HL-60 (cell line): ENCODE data around the gene TEAD4.

ENCODE experiments used
- DNase-seq, 2 experiments: peaks; one replicate each; pipeline ENCODE4 v3.0.0-alpha.2; 2010 to 2020; ENCODE audit warnings: low read depth in 1 of 2, low spot score in 1 of 2
- H3K27ac ChIP-seq: fragments of 250-450 bp; sonication (Bioruptor Pico); replicated peaks from 2 replicates; pipeline ENCODE4 v1.5.1; 2020; ENCODE audit warnings: mild to moderate bottlenecking, moderate library complexity
- H3K27me3 ChIP-seq: fragments of 250-450 bp; sonication (Bioruptor Pico); 2 replicates; pipeline ENCODE4 v1.5.1; 2021; ENCODE audit warnings: mild to moderate bottlenecking, moderate library complexity; ENCODE audit not compliant: insufficient read depth, poor library complexity, severe bottlenecking
- H3K4me3 ChIP-seq: replicated peaks from 2 replicates; pipeline ENCODE4 v1.5.1; 2011; ENCODE audit warnings: mild to moderate bottlenecking, control low read depth, low read length; ENCODE audit not compliant: insufficient read depth
- CTCF ChIP-seq: IDR thresholded peaks from one replicate; pipeline ENCODE4 v1.5.1; 2011; ENCODE audit warnings: low read length, control low read depth, inconsistent platforms; ENCODE audit not compliant: insufficient read depth
- GABPA ChIP-seq: IDR thresholded peaks from 2 replicates; pipeline ENCODE4 v1.6.1; 2012; ENCODE audit warnings: low read depth
- POLR2AphosphoS5 ChIP-seq: IDR thresholded peaks from 2 replicates; pipeline ENCODE4 v1.6.1; 2012; ENCODE audit warnings: low read depth
- REST ChIP-seq: IDR thresholded peaks from 2 replicates; pipeline ENCODE4 v1.6.1; 2012; ENCODE audit warnings: low read depth; ENCODE audit not compliant: insufficient replicate concordance
- SPI1 ChIP-seq: IDR thresholded peaks from 2 replicates; pipeline ENCODE4 v1.6.1; 2012; ENCODE audit warnings: low read depth, mild to moderate bottlenecking, borderline replicate concordance

Gene TEAD4

GRCh38 chr12:3049611-3050249 lies 90.5 kb downstream of the TEAD4 start:
- no peak for DNase-seq
- Histone ChIP-seq H3K4me3 (no peak overlapping the region), H3K27ac (no peak overlapping the region), H3K27me3 (no peaks in the 10 kb centered on the region)
- TF ChIP-seq CTCF (no peak), REST (no peak), SPI1 (no peak), POLR2AphosphoS5 (no peak), GABPA (no peak)

GRCh38 chr12:3054374-3054773 lies 95.2 kb downstream of the TEAD4 start:
- no peak overlapping the region for H3K27ac ChIP-seq
- no peak for DNase-seq
- no peaks in the 10 kb centered on the region for H3K27me3 ChIP-seq
- TF ChIP-seq SPI1: no peak
- TF ChIP-seq GABPA: no peak
- TF ChIP-seq POLR2AphosphoS5: no peak
- no peak for TF ChIP-seq REST
- no peak for TF ChIP-seq CTCF
- H3K4me3 ChIP-seq: no peak overlapping the region

- Histone ChIP-seq H3K4me3 (no peak overlapping the region), H3K27me3 (no peaks in the 10 kb centered on the region), H3K27ac (no peak overlapping the region)
- TF ChIP-seq POLR2AphosphoS5 (no peak), SPI1 (no peak), CTCF (no peak), REST (no peak), GABPA (no peak)
- no peak for DNase-seq
These were observed 96.0 kb downstream of the TEAD4 start for GRCh38 chr12:3055026-3055703.
